Lower lobe of right lung (tissue), 2 donors: ENCODE measurements around the gene SLC6A2. TPM values are rescaled to one million over a fixed set of nuclear protein-coding genes. Genes with fewer than 3 reads are reported as not detected.
"Not testable (repeated sequence)": the region's sequence is repeated elsewhere in the genome, so short reads cannot be mapped to it uniquely, and the experiment has no call there.

Source experiments
- ATAC-seq, 2 donors: fragments of 200-7000 bp; cut with Tn5 transposase; one replicate each; pipeline ENCODE4 v1.9.1; 2020 to 2022; ENCODE audit warnings: mild to moderate bottlenecking in 2 of 2, moderate library complexity in 2 of 2
- DNase-seq: peaks from one replicate; pipeline ENCODE4 v3.0.0-alpha.2; 2020
- H3K27ac ChIP-seq: fragments of 200-600 bp; one replicate; pipeline ENCODE4 v1.8.0; 2022
- H3K27me3 ChIP-seq: fragments of 200-600 bp; one replicate; pipeline ENCODE4 v1.8.0; 2022; ENCODE audit warnings: low read depth
- H3K36me3 ChIP-seq: fragments of 200-600 bp; one replicate; pipeline ENCODE4 v1.8.0; 2022; ENCODE audit warnings: mild to moderate bottlenecking
- H3K4me1 ChIP-seq: fragments of 200-600 bp; one replicate; pipeline ENCODE4 v1.8.0; 2022
- H3K4me3 ChIP-seq: fragments of 200-600 bp; one replicate; pipeline ENCODE4 v1.8.0; 2022; ENCODE audit warnings: mild to moderate bottlenecking
- H3K9me3 ChIP-seq: fragments of 200-600 bp; one replicate; pipeline ENCODE4 v1.8.0; 2022
- CTCF ChIP-seq: fragments of 200-600 bp; IDR thresholded peaks from one replicate; pipeline ENCODE4 v1.8.0; 2022; ENCODE audit warnings: antibody characterized with exemption, mild to moderate bottlenecking
- intact Hi-C: fragments of 100-400 bp; cut with DNase I; formaldehyde crosslinking; loops from one replicate; pipeline ENCODE4 v1.11.0; 2022
- total RNA-seq: library from RNA; stranded (reverse); fragmentation: NEBNext Ultra II Directional; extraction: Animal tissue kit (Norgen Biotek cat#: 25700); gene quantifications from one replicate; pipeline ENCODE4 v1.2.1, GENCODE V29; 2021
- donor health status: DM: no; HTN: yes; CAD: no; lungs with severe emphysema.

The SLC6A2 gene
- total RNA-seq, 1 donor from 2014 or later, result not detected

DNA sequence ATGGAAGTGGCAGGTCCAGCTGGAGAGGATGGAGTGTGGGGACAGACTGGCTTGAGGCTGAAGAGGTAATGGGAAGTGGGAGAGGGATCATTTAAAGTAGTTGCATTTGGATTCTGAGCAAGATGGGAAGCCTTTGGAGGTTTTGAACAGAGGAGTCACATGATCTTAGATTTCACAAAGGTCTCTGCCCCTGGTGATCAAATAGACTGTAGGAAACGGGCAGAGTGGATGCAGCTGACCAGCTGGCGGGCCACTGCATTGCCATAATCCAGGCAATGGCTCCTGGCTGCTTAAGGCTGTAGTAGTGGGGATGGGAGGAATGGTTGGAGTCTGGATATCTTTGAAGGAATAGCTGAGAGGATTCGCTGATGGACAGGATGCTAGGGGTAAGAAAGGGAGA lies 81.5 kb downstream of the SLC6A2 start:
- Histone ChIP-seq H3K27me3 (no peaks in the 10 kb centered on the region), H3K9me3 (no peaks in the 10 kb centered on the region), H3K27ac (no peak overlapping the region), H3K4me3 (no peak overlapping the region), H3K4me1 (no peaks in the 10 kb centered on the region), H3K36me3 (no peaks in the 10 kb centered on the region)
- intact Hi-C loops, result no loop called here
- ATAC-seq, result no peak
- DNase-seq, result no peak
- TF ChIP-seq CTCF, result no peak

DNA sequence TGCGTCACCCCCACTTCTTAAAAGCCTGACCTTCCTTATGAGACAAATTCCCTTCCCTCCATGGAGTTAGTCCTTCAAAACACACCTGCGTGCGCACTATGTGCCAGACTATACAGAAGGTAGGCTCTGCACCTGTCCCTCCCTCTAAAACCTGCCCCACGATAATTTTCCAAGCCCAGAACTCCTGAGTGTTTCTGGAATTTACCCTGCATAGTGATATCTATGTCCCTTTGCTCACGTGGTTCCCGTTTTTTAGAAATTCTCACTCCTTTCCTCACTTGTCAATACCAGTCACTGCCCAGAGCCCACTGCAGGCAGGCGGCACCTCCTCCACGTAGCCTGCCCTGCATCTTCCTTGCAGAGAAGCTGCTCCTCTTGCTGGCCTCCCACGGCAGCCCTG lies 82.2 kb downstream of the SLC6A2 start:
- Histone ChIP-seq H3K36me3 (no peaks in the 10 kb centered on the region), H3K4me1 (no peaks in the 10 kb centered on the region), H3K27ac (no peak overlapping the region), H3K4me3 (no peak overlapping the region), H3K27me3 (no peaks in the 10 kb centered on the region), H3K9me3 (no peaks in the 10 kb centered on the region)
- no peak for TF ChIP-seq CTCF
- intact Hi-C loops, result no loop called here
- DNase-seq (no peak), ATAC-seq (no peak)

DNA sequence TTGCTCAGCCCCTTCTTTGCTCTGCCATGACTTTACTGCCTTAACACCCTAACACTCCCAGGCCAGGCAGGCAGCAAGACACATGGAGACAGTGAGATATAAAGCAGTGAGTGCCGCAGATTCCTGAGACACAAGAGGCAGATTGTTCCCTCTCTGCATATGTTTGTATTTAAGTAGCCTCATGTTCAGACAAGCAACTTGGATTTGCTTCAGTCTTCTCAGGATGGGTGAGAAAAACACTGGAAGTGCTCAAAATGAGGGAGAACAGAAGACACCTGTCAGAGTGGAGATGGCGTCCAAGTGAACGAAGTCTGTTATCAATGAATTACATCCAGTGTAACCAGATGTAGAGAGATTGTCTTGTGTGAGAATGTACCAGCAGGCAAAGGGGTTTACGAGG lies 90.3 kb downstream of the SLC6A2 start:
- ATAC-seq (no peak), DNase-seq (no peak)
- no peaks in the 10 kb centered on the region for H3K36me3 ChIP-seq
- no peaks in the 10 kb centered on the region for H3K9me3 ChIP-seq
- H3K27me3 ChIP-seq, result no peaks in the 10 kb centered on the region
- no peak overlapping the region for H3K4me3 ChIP-seq
- TF ChIP-seq CTCF, result no peak
- H3K27ac ChIP-seq, result no peak overlapping the region
- no peaks in the 10 kb centered on the region for H3K4me1 ChIP-seq
- intact Hi-C loops, result no loop called here

GRCh38 chr16:55747785-55748184 lies 92.0 kb downstream of the SLC6A2 start:
- ATAC-seq (no peak), DNase-seq (no peak)
- H3K4me3 ChIP-seq, result no peak overlapping the region
- no peaks in the 10 kb centered on the region for H3K9me3 ChIP-seq
- no peaks in the 10 kb centered on the region for H3K36me3 ChIP-seq
- H3K27me3 ChIP-seq, result no peaks in the 10 kb centered on the region
- no peaks in the 10 kb centered on the region for H3K4me1 ChIP-seq
- no peak for TF ChIP-seq CTCF
- intact Hi-C loops, result no loop called here
- H3K27ac ChIP-seq, result no peak overlapping the region

- ATAC-seq, H3K27me3 ChIP-seq, H3K27ac ChIP-seq, H3K4me1 ChIP-seq, H3K36me3 ChIP-seq, H3K4me3 ChIP-seq, intact Hi-C loops, DNase-seq, H3K9me3 ChIP-seq: not testable (repeated sequence)
These were observed 96.8 kb downstream of the SLC6A2 start for GRCh38 chr16:55752465-55753144.

DNA sequence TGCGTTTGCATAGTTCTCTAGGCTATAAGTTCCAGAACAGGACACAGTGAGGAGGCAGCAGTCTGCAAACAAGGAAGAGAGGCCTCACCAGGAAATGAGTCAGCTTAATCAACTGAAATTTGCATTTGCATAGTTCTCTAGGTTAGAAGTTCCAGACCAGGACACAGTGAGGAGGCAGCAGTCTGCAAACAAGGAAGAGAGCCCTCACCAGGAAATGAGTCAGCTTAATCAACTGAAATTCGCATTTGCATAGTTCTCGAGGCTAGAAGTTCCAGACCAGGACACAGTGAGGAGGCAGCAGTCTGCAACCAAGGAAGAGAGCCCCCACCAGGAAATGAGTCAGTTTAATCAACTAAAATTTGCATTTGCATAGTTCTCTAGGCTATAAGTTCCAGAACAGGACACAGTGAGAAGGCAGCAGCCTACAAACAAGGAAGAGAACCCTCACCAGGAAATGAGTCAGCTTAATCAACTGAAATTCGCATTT lies 97.4 kb downstream of the SLC6A2 start:
- H3K27me3 ChIP-seq, H3K27ac ChIP-seq, H3K4me1 ChIP-seq, H3K4me3 ChIP-seq, ATAC-seq, DNase-seq, H3K9me3 ChIP-seq, intact Hi-C loops, H3K36me3 ChIP-seq: not testable (repeated sequence)

Other genes with a start within 250 kb of the SLC6A2 start
- gene MMP2, start 176.8 kb upstream of the SLC6A2 start, total RNA-seq, result 178 TPM
- gene LPCAT2, start 146.9 kb upstream of the SLC6A2 start, total RNA-seq, result 35.8 TPM
- 2.0 TPM for gene CAPNS2, start 89.3 kb upstream of the SLC6A2 start, total RNA-seq
- 323 TPM for gene CES1, start 177.1 kb downstream of the SLC6A2 start, total RNA-seq
- gene CES5A, start 219.4 kb downstream of the SLC6A2 start, total RNA-seq, result not detected